Kidney epithelial cell (primary cell): ENCODE measurements around the gene LRRC56. TPM values are rescaled to one million over a fixed set of nuclear protein-coding genes. Genes with fewer than 3 reads are reported as not detected.

Experiments used
- DNase-seq: peaks from one replicate; pipeline ENCODE4 v3.0.0-alpha.2; 2010; ENCODE audit warnings: low read depth
- H3K27me3 ChIP-seq: 2 replicates; pipeline ENCODE4 v1.6.0; 2011; ENCODE audit warnings: low read length; ENCODE audit not compliant: control insufficient read depth, insufficient read depth
- H3K36me3 ChIP-seq: 2 replicates; pipeline ENCODE4 v1.5.1; 2011; ENCODE audit warnings: low read length; ENCODE audit not compliant: control insufficient read depth, insufficient read depth
- H3K4me3 ChIP-seq: 2 replicates; pipeline ENCODE4 v1.5.1; 2011; ENCODE audit warnings: low read depth, mild to moderate bottlenecking, control low read depth, low read length
- CTCF ChIP-seq: IDR thresholded peaks from 2 replicates; pipeline ENCODE4 v1.5.1; 2011; ENCODE audit warnings: mild to moderate bottlenecking, moderate library complexity, low read length, control low read depth, inconsistent platforms; ENCODE audit not compliant: insufficient read depth, poor library complexity, severe bottlenecking
- total RNA-seq: library from RNA; depleted of rRNA; stranded (reverse); fragments of >200 nt; gene quantifications from 2 replicates; pipeline ENCODE4 v1.2.3, GENCODE V29; 2015

Gene LRRC56
- total RNA-seq, 1 donor from 2014 or later = 1.6 TPM

GRCh38 chr11:592918-593317, 55.6 kb downstream of the LRRC56 start:
- H3K36me3 ChIP-seq = peaks cover 4% of the 10 kb centered on the region
- no peak overlapping the region for H3K4me3 ChIP-seq
- no peak for TF ChIP-seq CTCF

GRCh38 chr11:593347-593746, 56.0 kb downstream of the LRRC56 start:
- Histone ChIP-seq H3K4me3 (no peak overlapping the region), H3K36me3 (peaks cover 4% of the 10 kb centered on the region), H3K27me3 (no peaks in the 10 kb centered on the region)
- DNase-seq = no peak
- TF ChIP-seq CTCF = no peak

More at GRCh38 chr11:592918-593317, 55.6 kb downstream of the LRRC56 start:
- no peak for DNase-seq
- no peaks in the 10 kb centered on the region for H3K27me3 ChIP-seq

- TF ChIP-seq CTCF = no peak
- H3K27me3 ChIP-seq = no peaks in the 10 kb centered on the region
- H3K4me3 ChIP-seq = no peak overlapping the region
- peaks cover 3% of the 10 kb centered on the region for H3K36me3 ChIP-seq
- DNase-seq = no peak
These were observed 58.1 kb downstream of the LRRC56 start for GRCh38 chr11:595400-595799.

- DNase-seq = no peak
- peaks cover 3% of the 10 kb centered on the region for H3K36me3 ChIP-seq
- H3K27me3 ChIP-seq = no peaks in the 10 kb centered on the region
- no peak overlapping the region for H3K4me3 ChIP-seq
- TF ChIP-seq CTCF = no peak
These were observed 59.0 kb downstream of the LRRC56 start for GRCh38 chr11:596374-596773.

- Histone ChIP-seq H3K4me3 (no peak overlapping the region), H3K36me3 (peaks cover 3% of the 10 kb centered on the region), H3K27me3 (no peaks in the 10 kb centered on the region)
- DNase-seq = no peak
- TF ChIP-seq CTCF = peak; percentile 34
These were observed 59.9 kb downstream of the LRRC56 start for GRCh38 chr11:597166-597725.

GRCh38 chr11:598005-598680, 60.8 kb downstream of the LRRC56 start:
- TF ChIP-seq CTCF = no peak
- DNase-seq = no peak
- Histone ChIP-seq H3K36me3 (peaks cover 3% of the 10 kb centered on the region), H3K27me3 (no peaks in the 10 kb centered on the region), H3K4me3 (no peak overlapping the region)
